Osteoblast (primary cell): Measurements from ENCODE around the gene DDX41. TPM values are rescaled to one million over a fixed set of nuclear protein-coding genes. Genes with fewer than 3 reads are reported as not detected.

Experiments
- DNase-seq: peaks from one replicate; pipeline ENCODE4 v3.0.0; 2011; ENCODE audit warnings: low spot score, mixed read lengths; ENCODE audit not compliant: insufficient read length; ENCODE audit errors: missing footprints
- H2AFZ ChIP-seq: 2 replicates; pipeline ENCODE4 v1.6.0; 2011; ENCODE audit warnings: mild to moderate bottlenecking, low read length
- H3K27ac ChIP-seq: 2 replicates; pipeline ENCODE4 v1.5.1; 2011; ENCODE audit warnings: mild to moderate bottlenecking, low read depth, low read length, moderate library complexity
- H3K27me3 ChIP-seq: 2 replicates; pipeline ENCODE4 v1.6.0; 2012; ENCODE audit warnings: mild to moderate bottlenecking, control low read depth, inconsistent platforms, low read length, moderate library complexity; ENCODE audit not compliant: insufficient read depth
- H3K36me3 ChIP-seq: 2 replicates; pipeline ENCODE4 v1.5.1; 2011; ENCODE audit warnings: mild to moderate bottlenecking, low read length, control low read depth, moderate library complexity; ENCODE audit not compliant: insufficient read depth
- H3K4me1 ChIP-seq: 2 replicates; pipeline ENCODE4 v1.5.1; 2011; ENCODE audit warnings: mild to moderate bottlenecking, low read length, control low read depth, moderate library complexity; ENCODE audit not compliant: insufficient read depth
- H3K4me2 ChIP-seq: 2 replicates; pipeline ENCODE4 v1.6.0; 2011; ENCODE audit warnings: mild to moderate bottlenecking, low read length; ENCODE audit not compliant: insufficient read depth
- H3K4me3 ChIP-seq: fragments of 200-600 bp; sonication (generic); 3 replicates; pipeline ENCODE4 v1.5.1; 2012; ENCODE audit warnings: mild to moderate bottlenecking, low read length, inconsistent platforms; ENCODE audit not compliant: insufficient read depth
- H3K79me2 ChIP-seq: 2 replicates; pipeline ENCODE4 v1.6.0; 2012; ENCODE audit warnings: mild to moderate bottlenecking, low read length, control low read depth, inconsistent platforms; ENCODE audit not compliant: insufficient read depth
- H3K9me3 ChIP-seq: 2 replicates; pipeline ENCODE4 v1.5.1; 2011; ENCODE audit warnings: low read depth, low read length, control low read depth
- H4K20me1 ChIP-seq: 2 replicates; pipeline ENCODE4 v1.6.0; 2012; ENCODE audit warnings: mild to moderate bottlenecking, low read length, control low read depth; ENCODE audit not compliant: insufficient read depth
- total RNA-seq: library from RNA; depleted of rRNA; stranded (reverse); fragments of >200 nt; gene quantifications from 2 replicates; pipeline ENCODE4 v1.2.3, GENCODE V29; 2012
- TF ChIP-seq, protein P1 (sequence below): IDR thresholded peaks from 2 replicates; pipeline ENCODE4 v1.5.1; 2011; ENCODE audit warnings: mild to moderate bottlenecking, low read depth, low read length, moderate library complexity; ENCODE audit errors: extremely low read depth

The DDX41 gene
- total RNA-seq, 1 donor = 68.4 TPM

DNA sequence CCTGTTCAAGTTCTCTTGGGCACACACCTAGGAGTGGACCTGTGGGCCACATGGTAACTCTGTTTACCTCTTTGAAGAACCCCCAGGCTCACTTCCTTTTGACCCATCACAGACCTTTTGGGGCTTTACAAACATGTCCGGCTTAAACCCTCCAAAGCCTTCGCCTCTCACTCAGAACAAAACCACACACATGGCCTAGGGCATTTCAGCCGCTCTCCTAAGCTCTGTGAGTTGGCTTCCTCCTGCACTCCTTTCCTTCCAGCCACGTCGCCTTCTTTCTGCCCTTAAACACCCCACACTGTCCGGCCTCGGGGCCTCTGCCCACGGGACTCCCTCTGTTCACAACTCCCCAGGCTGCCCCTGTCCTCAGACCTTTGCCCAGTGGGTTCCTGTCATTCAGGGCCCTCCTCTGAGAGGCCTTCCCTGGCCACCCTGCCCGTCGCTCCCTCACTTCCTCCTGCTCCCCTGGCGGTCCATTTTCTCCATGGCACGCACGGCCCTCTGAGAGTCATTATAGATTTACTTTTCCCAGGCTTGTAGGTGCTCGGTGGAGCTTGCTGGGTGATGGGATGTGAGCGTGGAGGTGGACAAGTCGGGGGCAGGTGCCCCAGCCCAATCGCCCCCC lies 9.1 kb downstream of the DDX41 start:
- no peak for DNase-seq
- H3K27ac ChIP-seq = no peak overlapping the region
- H2AFZ ChIP-seq = no peak overlapping the region
- H3K4me2 ChIP-seq = no peak overlapping the region
- H3K27me3 ChIP-seq = no peaks in the 10 kb centered on the region
- peaks cover 20% of the 10 kb centered on the region for H3K36me3 ChIP-seq
- no peaks in the 10 kb centered on the region for H3K79me2 ChIP-seq
- no peaks in the 10 kb centered on the region for H3K9me3 ChIP-seq
- no peak overlapping the region for H3K4me3 ChIP-seq
- H4K20me1 ChIP-seq = no peaks in the 10 kb centered on the region
- TF ChIP-seq, protein P1, sequence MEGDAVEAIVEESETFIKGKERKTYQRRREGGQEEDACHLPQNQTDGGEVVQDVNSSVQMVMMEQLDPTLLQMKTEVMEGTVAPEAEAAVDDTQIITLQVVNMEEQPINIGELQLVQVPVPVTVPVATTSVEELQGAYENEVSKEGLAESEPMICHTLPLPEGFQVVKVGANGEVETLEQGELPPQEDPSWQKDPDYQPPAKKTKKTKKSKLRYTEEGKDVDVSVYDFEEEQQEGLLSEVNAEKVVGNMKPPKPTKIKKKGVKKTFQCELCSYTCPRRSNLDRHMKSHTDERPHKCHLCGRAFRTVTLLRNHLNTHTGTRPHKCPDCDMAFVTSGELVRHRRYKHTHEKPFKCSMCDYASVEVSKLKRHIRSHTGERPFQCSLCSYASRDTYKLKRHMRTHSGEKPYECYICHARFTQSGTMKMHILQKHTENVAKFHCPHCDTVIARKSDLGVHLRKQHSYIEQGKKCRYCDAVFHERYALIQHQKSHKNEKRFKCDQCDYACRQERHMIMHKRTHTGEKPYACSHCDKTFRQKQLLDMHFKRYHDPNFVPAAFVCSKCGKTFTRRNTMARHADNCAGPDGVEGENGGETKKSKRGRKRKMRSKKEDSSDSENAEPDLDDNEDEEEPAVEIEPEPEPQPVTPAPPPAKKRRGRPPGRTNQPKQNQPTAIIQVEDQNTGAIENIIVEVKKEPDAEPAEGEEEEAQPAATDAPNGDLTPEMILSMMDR = no peak
- H3K4me1 ChIP-seq = no peaks in the 10 kb centered on the region

- DNase-seq = no peak
Observed at GRCh38 chr5:177507165-177507564, 9.6 kb downstream of the DDX41 start.

GRCh38 chr5:177505075-177505474 lies 11.7 kb downstream of the DDX41 start:
- Histone ChIP-seq H4K20me1 (no peaks in the 10 kb centered on the region), H3K4me2 (no peak overlapping the region), H3K79me2 (no peaks in the 10 kb centered on the region), H3K4me3 (no peak overlapping the region), H2AFZ (no peak overlapping the region), H3K4me1 (peaks cover 5% of the 10 kb centered on the region), H3K27me3 (no peaks in the 10 kb centered on the region), H3K36me3 (no peaks in the 10 kb centered on the region), H3K9me3 (no peaks in the 10 kb centered on the region), H3K27ac (no peak overlapping the region)
- TF ChIP-seq, protein P1 = no peak
- no peak for DNase-seq

More at GRCh38 chr5:177507165-177507564, 9.6 kb downstream of the DDX41 start:
- no peaks in the 10 kb centered on the region for H4K20me1 ChIP-seq
- H3K9me3 ChIP-seq = no peaks in the 10 kb centered on the region
- H3K36me3 ChIP-seq = peaks cover 19% of the 10 kb centered on the region
- H3K27me3 ChIP-seq = no peaks in the 10 kb centered on the region
- no peak overlapping the region for H3K4me3 ChIP-seq
- H3K4me1 ChIP-seq = no peaks in the 10 kb centered on the region
- H3K4me2 ChIP-seq = no peak overlapping the region
- no peaks in the 10 kb centered on the region for H3K79me2 ChIP-seq
- TF ChIP-seq, protein P1 = peak; percentile 33
- H2AFZ ChIP-seq = no peak overlapping the region
- no peak overlapping the region for H3K27ac ChIP-seq

- H3K4me1 ChIP-seq = peaks cover 5% of the 10 kb centered on the region
- no peak overlapping the region for H3K4me2 ChIP-seq
- TF ChIP-seq, protein P1 = no peak
- DNase-seq = no peak
- no peaks in the 10 kb centered on the region for H3K79me2 ChIP-seq
- no peaks in the 10 kb centered on the region for H4K20me1 ChIP-seq
- H3K4me3 ChIP-seq = no peak overlapping the region
- no peaks in the 10 kb centered on the region for H3K36me3 ChIP-seq
- H3K27ac ChIP-seq = no peak overlapping the region
- no peaks in the 10 kb centered on the region for H3K9me3 ChIP-seq
- H3K27me3 ChIP-seq = no peaks in the 10 kb centered on the region
- H2AFZ ChIP-seq = no peak overlapping the region
Observed at GRCh38 chr5:177504086-177505056, 12.4 kb downstream of the DDX41 start.
